HL-60 (cell line): Measurements from ENCODE around the gene POLN.

Experiments used
- GABPA ChIP-seq: IDR thresholded peaks from 2 replicates; pipeline ENCODE4 v1.6.1; 2012; ENCODE audit warnings: low read depth
- POLR2AphosphoS5 ChIP-seq: IDR thresholded peaks from 2 replicates; pipeline ENCODE4 v1.6.1; 2012; ENCODE audit warnings: low read depth
- SPI1 ChIP-seq: IDR thresholded peaks from 2 replicates; pipeline ENCODE4 v1.6.1; 2012; ENCODE audit warnings: low read depth, mild to moderate bottlenecking, borderline replicate concordance
- TF ChIP-seq, protein P1 (sequence below): IDR thresholded peaks from one replicate; pipeline ENCODE4 v1.5.1; 2011; ENCODE audit warnings: low read length, control low read depth, inconsistent platforms; ENCODE audit not compliant: insufficient read depth

GRCh38 chr4:2194496-2194895 is 47.4 kb downstream of the POLN start:
- TF ChIP-seq, protein P1, sequence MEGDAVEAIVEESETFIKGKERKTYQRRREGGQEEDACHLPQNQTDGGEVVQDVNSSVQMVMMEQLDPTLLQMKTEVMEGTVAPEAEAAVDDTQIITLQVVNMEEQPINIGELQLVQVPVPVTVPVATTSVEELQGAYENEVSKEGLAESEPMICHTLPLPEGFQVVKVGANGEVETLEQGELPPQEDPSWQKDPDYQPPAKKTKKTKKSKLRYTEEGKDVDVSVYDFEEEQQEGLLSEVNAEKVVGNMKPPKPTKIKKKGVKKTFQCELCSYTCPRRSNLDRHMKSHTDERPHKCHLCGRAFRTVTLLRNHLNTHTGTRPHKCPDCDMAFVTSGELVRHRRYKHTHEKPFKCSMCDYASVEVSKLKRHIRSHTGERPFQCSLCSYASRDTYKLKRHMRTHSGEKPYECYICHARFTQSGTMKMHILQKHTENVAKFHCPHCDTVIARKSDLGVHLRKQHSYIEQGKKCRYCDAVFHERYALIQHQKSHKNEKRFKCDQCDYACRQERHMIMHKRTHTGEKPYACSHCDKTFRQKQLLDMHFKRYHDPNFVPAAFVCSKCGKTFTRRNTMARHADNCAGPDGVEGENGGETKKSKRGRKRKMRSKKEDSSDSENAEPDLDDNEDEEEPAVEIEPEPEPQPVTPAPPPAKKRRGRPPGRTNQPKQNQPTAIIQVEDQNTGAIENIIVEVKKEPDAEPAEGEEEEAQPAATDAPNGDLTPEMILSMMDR = no peak
- no peak for TF ChIP-seq GABPA
- TF ChIP-seq POLR2AphosphoS5 = no peak
- no peak; the same call in 1 of the 2 replicates for TF ChIP-seq SPI1
